OCI-LY3 (cell line): ENCODE data around the gene PTRH2.

Experiments
- H2AFZ ChIP-seq: fragments of 200-600, 300-600 bp; shearing (Covaris generic); 2 replicates; pipeline ENCODE4 v1.6.0; 2014; ENCODE audit warnings: antibody characterized with exemption, low read depth, low read length
- H3K27ac ChIP-seq: fragments of 200-600, 300-600 bp; sonication (generic); 2 replicates; pipeline ENCODE4 v1.5.1; 2014; ENCODE audit warnings: mild to moderate bottlenecking, low read length, moderate library complexity, mixed read lengths
- H3K27me3 ChIP-seq: fragments of 200-600, 300-600 bp; sonication (generic); 2 replicates; pipeline ENCODE4 v1.6.1; 2014; ENCODE audit warnings: low read depth, low read length, mixed read lengths
- H3K36me3 ChIP-seq: fragments of 200-600, 300-600 bp; sonication (generic); replicated peaks from 2 replicates; pipeline ENCODE3; 2014; ENCODE audit warnings: low read depth, low read length, mixed read lengths
- H3K4me1 ChIP-seq: fragments of 300-600, 200-600 bp; sonication (generic); 2 replicates; pipeline ENCODE4 v1.6.1; 2014; ENCODE audit warnings: low read length, mixed read lengths
- H3K4me2 ChIP-seq: fragments of 200-600, 300-600 bp; sonication (generic); 2 replicates; pipeline ENCODE4 v1.6.1; 2014; ENCODE audit warnings: low read length, mixed read lengths
- H3K4me3 ChIP-seq: fragments of 300-600, 200-600 bp; sonication (generic); 2 replicates; pipeline ENCODE4 v1.5.1; 2014; ENCODE audit warnings: antibody characterized with exemption, mild to moderate bottlenecking, low read length, moderate library complexity
- H3K79me2 ChIP-seq: fragments of 300-600, 200-600 bp; shearing (Covaris generic); 2 replicates; pipeline ENCODE4 v1.6.1; 2014; ENCODE audit warnings: mild to moderate bottlenecking, low read length, mixed read lengths
- H3K9ac ChIP-seq: fragments of 300-600, 200-600 bp; shearing (Covaris generic); 2 replicates; pipeline ENCODE4 v1.6.0; 2014; ENCODE audit warnings: mild to moderate bottlenecking, low read length, moderate library complexity
- H3K9me3 ChIP-seq: fragments of 200-600, 300-600 bp; shearing (Covaris generic); 2 replicates; pipeline ENCODE4 v1.6.1; 2014; ENCODE audit warnings: low read length, mixed read lengths; ENCODE audit not compliant: insufficient read depth
- H4K20me1 ChIP-seq: fragments of 200-600, 300-600 bp; sonication (generic); 2 replicates; pipeline ENCODE4 v1.6.1; 2016; ENCODE audit warnings: low read length, mixed read lengths; ENCODE audit not compliant: insufficient read depth
- CTCF ChIP-seq: fragments of 200-600, 300-600 bp; sonication (generic); IDR thresholded peaks from 2 replicates; pipeline ENCODE4 v1.5.1; 2014; ENCODE audit warnings: antibody characterized with exemption, low read length, low read depth
- EZH2phosphoT487 ChIP-seq: fragments of 200-600 bp; shearing (Covaris generic); IDR thresholded peaks from 2 replicates; pipeline ENCODE4 v1.6.1; 2018; ENCODE audit warnings: antibody characterized with exemption, mixed run types, low read depth

PTRH2 gene

GRCh38 chr17:59688008-59688407 lies 19.2 kb downstream of the PTRH2 start:
- no peak overlapping the region for H3K27ac ChIP-seq
- H3K4me1 ChIP-seq, result peaks cover 11% of the 10 kb centered on the region
- no peaks in the 10 kb centered on the region for H3K9me3 ChIP-seq
- no peak overlapping the region for H3K9ac ChIP-seq
- H3K79me2 ChIP-seq, result peaks cover 39% of the 10 kb centered on the region
- peaks cover 17% of the 10 kb centered on the region; the same call in 1 of the 2 replicates for H4K20me1 ChIP-seq
- no peak overlapping the region for H3K4me2 ChIP-seq
- peaks cover 76% of the 10 kb centered on the region for H3K36me3 ChIP-seq
- H2AFZ ChIP-seq, result no peak overlapping the region
- H3K27me3 ChIP-seq, result no peaks in the 10 kb centered on the region
- no peak overlapping the region for H3K4me3 ChIP-seq
- no peak for TF ChIP-seq EZH2phosphoT487
- no peak for TF ChIP-seq CTCF

- H3K4me2 ChIP-seq, result no peak overlapping the region
- TF ChIP-seq EZH2phosphoT487 (no peak), CTCF (no peak)
- peaks cover 86% of the 10 kb centered on the region for H3K36me3 ChIP-seq
- no peak overlapping the region for H3K4me3 ChIP-seq
- peaks cover 28% of the 10 kb centered on the region for H3K79me2 ChIP-seq
- no peak overlapping the region for H2AFZ ChIP-seq
- H3K9me3 ChIP-seq, result no peaks in the 10 kb centered on the region
- H3K27ac ChIP-seq, result no peak overlapping the region
- H3K27me3 ChIP-seq, result no peaks in the 10 kb centered on the region
- H3K4me1 ChIP-seq, result peaks cover 11% of the 10 kb centered on the region
- H4K20me1 ChIP-seq, result peaks cover 17% of the 10 kb centered on the region; the same call in 1 of the 2 replicates
- no peak overlapping the region for H3K9ac ChIP-seq
Measured at GRCh38 chr17:59684967-59685366, 22.3 kb downstream of the PTRH2 start.

GRCh38 chr17:59683283-59683682 lies 23.9 kb downstream of the PTRH2 start:
- H3K36me3 ChIP-seq, result peaks cover 82% of the 10 kb centered on the region
- no peak overlapping the region for H3K27ac ChIP-seq
- no peaks in the 10 kb centered on the region for H3K9me3 ChIP-seq
- H4K20me1 ChIP-seq, result peaks cover 13% of the 10 kb centered on the region; the same call in 1 of the 2 replicates
- H3K4me1 ChIP-seq, result peaks cover 11% of the 10 kb centered on the region
- no peak overlapping the region for H3K4me2 ChIP-seq
- no peak for TF ChIP-seq CTCF
- TF ChIP-seq EZH2phosphoT487, result no peak
- H3K9ac ChIP-seq, result no peak overlapping the region
- H3K27me3 ChIP-seq, result no peaks in the 10 kb centered on the region
- H3K79me2 ChIP-seq, result peaks cover 15% of the 10 kb centered on the region
- no peak overlapping the region for H2AFZ ChIP-seq
- no peak overlapping the region for H3K4me3 ChIP-seq

GRCh38 chr17:59680314-59680713 lies 26.9 kb downstream of the PTRH2 start:
- peaks cover 81% of the 10 kb centered on the region for H3K36me3 ChIP-seq
- H4K20me1 ChIP-seq, result peaks cover 6% of the 10 kb centered on the region; the same call in 1 of the 2 replicates
- no peak overlapping the region for H3K4me3 ChIP-seq
- no peak overlapping the region for H3K9ac ChIP-seq
- H2AFZ ChIP-seq, result no peak overlapping the region
- peaks cover 6% of the 10 kb centered on the region; the same call in 1 of the 2 replicates for H3K79me2 ChIP-seq
- no peaks in the 10 kb centered on the region for H3K27me3 ChIP-seq
- no peak overlapping the region for H3K27ac ChIP-seq
- H3K4me1 ChIP-seq, result peaks cover 3% of the 10 kb centered on the region
- H3K9me3 ChIP-seq, result no peaks in the 10 kb centered on the region
- TF ChIP-seq CTCF (no peak), EZH2phosphoT487 (no peak)
- no peak overlapping the region for H3K4me2 ChIP-seq
